KMS-11 (cell line): ENCODE data around the gene MAP2K7.
"Not testable (repeated sequence)": the region's sequence is repeated elsewhere in the genome, so short reads cannot be mapped to it uniquely, and the experiment has no call there.

ENCODE experiments used
- H2AFZ ChIP-seq: fragments of 200-600 bp; sonication (generic); 2 replicates; pipeline ENCODE4 v1.6.1; 2016; ENCODE audit warnings: antibody characterized with exemption, mixed run types, low read depth
- H3K27ac ChIP-seq: fragments of 200-600 bp; sonication (generic); 2 replicates; pipeline ENCODE4 v1.6.1; 2016; ENCODE audit warnings: mild to moderate bottlenecking, mixed run types
- H3K27me3 ChIP-seq: fragments of 200-600 bp; sonication (generic); 2 replicates; pipeline ENCODE4 v1.6.1; 2017; ENCODE audit warnings: mild to moderate bottlenecking, low read depth, mixed run types, moderate library complexity; ENCODE audit not compliant: insufficient read depth
- H3K36me3 ChIP-seq: fragments of 200-600 bp; sonication (generic); 2 replicates; pipeline ENCODE4 v1.6.1; 2017; ENCODE audit warnings: mild to moderate bottlenecking, mixed run types; ENCODE audit not compliant: insufficient read depth
- H3K4me1 ChIP-seq: fragments of 200-600 bp; sonication (generic); 2 replicates; pipeline ENCODE4 v1.6.1; 2016; ENCODE audit warnings: mild to moderate bottlenecking, low read depth, mixed run types; ENCODE audit not compliant: poor library complexity, severe bottlenecking
- H3K4me2 ChIP-seq: fragments of 200-600 bp; sonication (generic); 2 replicates; pipeline ENCODE4 v1.7.0; 2016; ENCODE audit warnings: mild to moderate bottlenecking, mixed run types
- H3K4me3 ChIP-seq: fragments of 200-600 bp; sonication (generic); IDR thresholded peaks from 2 replicates; pipeline ENCODE4 v1.6.1; 2017; ENCODE audit warnings: low read depth, low read length, mixed read lengths; ENCODE audit not compliant: insufficient read depth
- H3K79me2 ChIP-seq: fragments of 200-600 bp; sonication (generic); 2 replicates; pipeline ENCODE4 v1.6.1; 2016; ENCODE audit warnings: low read depth, mixed run types; ENCODE audit not compliant: insufficient read depth
- H3K9ac ChIP-seq: fragments of 200-600 bp; sonication (generic); 2 replicates; pipeline ENCODE4 v1.6.1; 2016; ENCODE audit warnings: mild to moderate bottlenecking, mixed run types
- H4K20me1 ChIP-seq: fragments of 200-600 bp; sonication (generic); 2 replicates; pipeline ENCODE4 v1.6.1; 2016; ENCODE audit warnings: mild to moderate bottlenecking, mixed run types; ENCODE audit not compliant: insufficient read depth
- TF ChIP-seq, protein P1 (sequence below): fragments of 200-600 bp; sonication (generic); conservative IDR thresholded peaks from 2 replicates; pipeline ENCODE4 v1.6.1; 2017; ENCODE audit warnings: low read depth, mild to moderate bottlenecking, antibody characterized with exemption, low read length, moderate library complexity, mixed read lengths

The MAP2K7 gene

GRCh38 chr19:7888145-7888825, 15.4 kb upstream of the MAP2K7 start, which contains the start of gene LRRC8E:
Gene LRRC8E (plus strand): TSS chr19:7888510. CDS start chr19:7895604, 7,094 bp downstream.
- Histone ChIP-seq H3K36me3 (no peaks in the 10 kb centered on the region), H3K4me1 (no peaks in the 10 kb centered on the region), H2AFZ (no peak within 1 kb of the TSS), H3K9ac (no peak within 1 kb of the TSS), H4K20me1 (no peaks in the 10 kb centered on the region), H3K4me2 (no peak within 1 kb of the TSS), H3K27ac (no peak within 1 kb of the TSS), H3K27me3 (peaks cover 61% of the 10 kb centered on the region), H3K79me2 (no peaks in the 10 kb centered on the region), H3K4me3 (no peak within 1 kb of the TSS)
- TF ChIP-seq, protein P1, sequence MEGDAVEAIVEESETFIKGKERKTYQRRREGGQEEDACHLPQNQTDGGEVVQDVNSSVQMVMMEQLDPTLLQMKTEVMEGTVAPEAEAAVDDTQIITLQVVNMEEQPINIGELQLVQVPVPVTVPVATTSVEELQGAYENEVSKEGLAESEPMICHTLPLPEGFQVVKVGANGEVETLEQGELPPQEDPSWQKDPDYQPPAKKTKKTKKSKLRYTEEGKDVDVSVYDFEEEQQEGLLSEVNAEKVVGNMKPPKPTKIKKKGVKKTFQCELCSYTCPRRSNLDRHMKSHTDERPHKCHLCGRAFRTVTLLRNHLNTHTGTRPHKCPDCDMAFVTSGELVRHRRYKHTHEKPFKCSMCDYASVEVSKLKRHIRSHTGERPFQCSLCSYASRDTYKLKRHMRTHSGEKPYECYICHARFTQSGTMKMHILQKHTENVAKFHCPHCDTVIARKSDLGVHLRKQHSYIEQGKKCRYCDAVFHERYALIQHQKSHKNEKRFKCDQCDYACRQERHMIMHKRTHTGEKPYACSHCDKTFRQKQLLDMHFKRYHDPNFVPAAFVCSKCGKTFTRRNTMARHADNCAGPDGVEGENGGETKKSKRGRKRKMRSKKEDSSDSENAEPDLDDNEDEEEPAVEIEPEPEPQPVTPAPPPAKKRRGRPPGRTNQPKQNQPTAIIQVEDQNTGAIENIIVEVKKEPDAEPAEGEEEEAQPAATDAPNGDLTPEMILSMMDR, result no peak

- H3K4me2 ChIP-seq, result no peak overlapping the region
- H3K36me3 ChIP-seq, result no peaks in the 10 kb centered on the region
- H3K79me2 ChIP-seq, result no peaks in the 10 kb centered on the region
- H3K27me3 ChIP-seq, result peaks cover 62% of the 10 kb centered on the region
- H3K4me1 ChIP-seq, result no peaks in the 10 kb centered on the region
- no peak overlapping the region for H3K9ac ChIP-seq
- H2AFZ ChIP-seq, result no peak overlapping the region
- H3K4me3 ChIP-seq, result no peak overlapping the region
- TF ChIP-seq, protein P1, result no peak
- no peak overlapping the region for H3K27ac ChIP-seq
- no peaks in the 10 kb centered on the region for H4K20me1 ChIP-seq
Measured at GRCh38 chr19:7888826-7889217, 14.9 kb upstream of the MAP2K7 start.

GRCh38 chr19:7893362-7894101, 10.1 kb upstream of the MAP2K7 start:
- H3K27ac ChIP-seq, H3K79me2 ChIP-seq, H4K20me1 ChIP-seq, H2AFZ ChIP-seq, H3K9ac ChIP-seq, H3K4me1 ChIP-seq, H3K4me3 ChIP-seq, H3K36me3 ChIP-seq, H3K4me2 ChIP-seq: not testable (repeated sequence)
- peaks cover 39% of the 10 kb centered on the region for H3K27me3 ChIP-seq

DNA sequence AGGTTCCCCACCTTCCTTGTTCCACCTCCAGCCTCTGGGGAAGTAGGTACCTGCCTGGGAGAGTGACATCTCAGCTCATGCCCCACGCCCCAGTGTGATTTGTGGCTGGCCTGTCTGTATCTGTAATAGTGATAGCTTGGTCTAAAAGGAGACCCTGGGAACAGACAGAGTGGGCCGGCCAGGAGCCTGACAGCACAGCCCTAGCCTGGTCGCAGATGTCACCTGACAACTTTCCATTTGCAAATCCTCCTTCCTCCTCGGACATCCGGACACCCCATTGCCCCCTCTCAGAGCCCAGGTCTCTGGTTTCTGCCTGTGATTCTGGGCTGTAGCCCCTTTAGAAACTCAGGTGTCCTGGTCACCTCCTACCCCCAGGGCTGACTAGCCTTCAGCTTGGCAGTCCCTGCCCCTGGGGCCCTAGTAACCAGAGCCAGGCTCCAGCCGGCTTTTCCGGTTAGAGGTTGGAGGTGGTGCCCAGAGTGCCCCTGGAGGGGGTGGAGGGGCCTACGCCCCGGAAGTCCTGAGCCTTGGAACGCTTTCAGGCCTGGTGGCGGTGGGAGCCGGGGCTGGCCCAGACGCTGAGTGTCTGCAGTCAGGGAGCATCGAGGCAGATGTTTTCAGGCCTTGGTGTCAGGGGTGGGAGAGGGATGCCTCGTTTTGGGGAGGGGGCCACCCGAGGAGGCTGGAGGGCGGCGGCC, 8.9 kb upstream of the MAP2K7 start:
- H3K27ac ChIP-seq, result no peak overlapping the region
- no peak overlapping the region for H3K9ac ChIP-seq
- H3K36me3 ChIP-seq, result no peaks in the 10 kb centered on the region
- no peaks in the 10 kb centered on the region for H3K4me1 ChIP-seq
- TF ChIP-seq, protein P1, result no peak
- H3K79me2 ChIP-seq, result no peaks in the 10 kb centered on the region
- H4K20me1 ChIP-seq, result no peaks in the 10 kb centered on the region
- H3K4me2 ChIP-seq, result no peak overlapping the region
- H3K4me3 ChIP-seq, result no peak overlapping the region
- peaks cover 29% of the 10 kb centered on the region for H3K27me3 ChIP-seq
- no peak overlapping the region for H2AFZ ChIP-seq
